K562 (cell line): ENCODE data around the gene TEX22. TPM values are rescaled to one million over a fixed set of nuclear protein-coding genes. Genes with fewer than 3 reads are reported as not detected.

Experiments used
- BCOR ChIP-seq: fragments of 450-650 bp; IDR thresholded peaks from 2 replicates; pipeline ENCODE4 v1.6.1; 2016
- CSDE1 ChIP-seq, 2 experiments: fragments of 450-650 bp; IDR thresholded peaks; 2 replicates each; pipeline ENCODE4 v1.6.1; 2016; ENCODE audit warnings: mild to moderate bottlenecking in 1 of 2
- CTBP1 ChIP-seq: fragments of 450-650 bp; IDR thresholded peaks from 2 replicates; pipeline ENCODE4 v1.6.1; 2016; ENCODE audit warnings: borderline replicate concordance
- DMBX1 ChIP-seq: fragments of 250-450 bp; sonication (Bioruptor Pico); IDR thresholded peaks from 2 replicates; pipeline ENCODE4 v1.8.0; 2022; ENCODE audit warnings: inconsistent platforms, mild to moderate bottlenecking, moderate library complexity, borderline replicate concordance
- EWSR1 ChIP-seq: fragments of 450-650 bp; IDR thresholded peaks from 2 replicates; pipeline ENCODE4 v1.6.1; 2018; ENCODE audit warnings: borderline replicate concordance, mild to moderate bottlenecking, low read depth, moderate library complexity; ENCODE audit not compliant: partially characterized antibody
- FOXJ3 ChIP-seq: sonication (generic); formaldehyde crosslinking; IDR thresholded peaks from 2 replicates; pipeline ENCODE4 v1.4.0; 2020; ENCODE audit warnings: mild to moderate bottlenecking, missing genetic modification reagents
- HDGF ChIP-seq: fragments of 450-650 bp; IDR thresholded peaks from 2 replicates; pipeline ENCODE4 v1.6.1; 2016
- JUNB ChIP-seq: fragments of 450-650 bp; formaldehyde crosslinking; conservative IDR thresholded peaks from 2 replicates; pipeline ENCODE4 v1.4.0; 2020; ENCODE audit warnings: mild to moderate bottlenecking
- MBD2 ChIP-seq: sonication (generic); IDR thresholded peaks from 2 replicates; pipeline ENCODE4 v1.6.1; 2016; ENCODE audit warnings: low read depth, borderline replicate concordance
- POLR2B ChIP-seq: fragments of 450-650 bp; IDR thresholded peaks from 2 replicates; pipeline ENCODE4 v1.6.1; 2018; ENCODE audit warnings: low read depth; ENCODE audit not compliant: partially characterized antibody
- POLR2G ChIP-seq: fragments of 200-400 bp; formaldehyde crosslinking; IDR thresholded peaks from 2 replicates; pipeline ENCODE4 v1.6.1; 2017; ENCODE audit warnings: low read depth, mild to moderate bottlenecking, antibody characterized with exemption, low read length, moderate library complexity
- SRSF3 ChIP-seq: fragments of 200-400 bp; formaldehyde crosslinking; IDR thresholded peaks from 2 replicates; pipeline ENCODE4 v1.6.1; 2016; ENCODE audit warnings: mild to moderate bottlenecking, low read length, moderate library complexity; ENCODE audit not compliant: insufficient read depth
- SUPT5H ChIP-seq: fragments of 450-650 bp; IDR thresholded peaks from 2 replicates; pipeline ENCODE4 v1.6.1; 2016
- TOE1 ChIP-seq, 2 experiments: fragments of 450-650 bp in 1 of 2; sonication (generic) in 1 of 2; formaldehyde crosslinking in 1 of 2; IDR thresholded peaks; 2 replicates each; pipeline versions ENCODE4 v1.7.1 to v1.8.0; 2016 to 2022; ENCODE audit warnings: borderline replicate concordance in 2 of 2, mild to moderate bottlenecking in 2 of 2, antibody characterized with exemption in 1 of 2, inconsistent platforms in 1 of 2, low read depth in 1 of 2, missing genetic modification reagents in 1 of 2, moderate library complexity in 1 of 2
- ZFX ChIP-seq: sonication (generic); formaldehyde crosslinking; IDR thresholded peaks from 2 replicates; pipeline ENCODE4 v1.8.0; 2022; ENCODE audit warnings: mild to moderate bottlenecking, missing genetic modification reagents, moderate library complexity
- ZNF431 ChIP-seq: sonication (generic); formaldehyde crosslinking; IDR thresholded peaks from 2 replicates; pipeline ENCODE4 v1.8.0; 2022; ENCODE audit warnings: mild to moderate bottlenecking, missing genetic modification reagents
- ZNF75A ChIP-seq: fragments of 450-650 bp; formaldehyde crosslinking; IDR thresholded peaks from 2 replicates; pipeline ENCODE4 v1.4.0; 2020; ENCODE audit warnings: mild to moderate bottlenecking
- ZNF76 ChIP-seq: fragments of 250-450 bp; sonication (Bioruptor Pico); IDR thresholded peaks from 2 replicates; pipeline ENCODE4 v1.4.0; 2020; ENCODE audit warnings: mild to moderate bottlenecking, moderate library complexity, borderline replicate concordance
- ZNF77 ChIP-seq: fragments of 250-450 bp; sonication (Bioruptor Pico); IDR thresholded peaks from 2 replicates; pipeline ENCODE4 v1.5.0; 2020
- polyA plus RNA-seq, 8 experiments: library from polyadenylated mRNA; depleted of rRNA in 4 of 8; stranded (reverse) in 5 of 8; unstranded in 3 of 8; fragments of >200 nt; fragmentation: Nextera tagmentation in 2 of 8; fragmentation: Illumina TruSeq in 1 of 8; extraction: Ambion mirVana in 2 of 8; extraction: Trizol in 1 of 8; gene quantifications; 2 replicates each; pipeline versions ENCODE4 v1.2.1 to v1.2.3, GENCODE V29; 2011 to 2014; ENCODE audit warnings: inconsistent platforms in 1 of 8, missing spikeins in 1 of 8
- total RNA-seq, 7 experiments: library from RNA; depleted of rRNA in 6 of 7; stranded (reverse); fragments of >200 nt in 6 of 7; fragmentation: Illumina TruSeq in 2 of 7; extraction: Trizol in 2 of 7; gene quantifications; 2 replicates each; pipeline versions ENCODE4 v1.2.1 to v1.2.3, GENCODE V29; 2011 to 2021; ENCODE audit warnings: low replicate concordance in 1 of 7
- TF ChIP-seq, protein P1 (sequence below): fragments of 450-650 bp; formaldehyde crosslinking; IDR thresholded peaks from 2 replicates; pipeline ENCODE4 v1.4.0; 2020; ENCODE audit warnings: mild to moderate bottlenecking, moderate library complexity
- TF ChIP-seq, protein P2 (sequence below): fragments of 450-650 bp; formaldehyde crosslinking; IDR thresholded peaks from 2 replicates; pipeline ENCODE4 v1.4.0; 2020; ENCODE audit warnings: mild to moderate bottlenecking, moderate library complexity
- TF ChIP-seq, protein P3 (sequence below): sonication (generic); formaldehyde crosslinking; IDR thresholded peaks from 2 replicates; pipeline ENCODE4 v1.8.1; 2023; ENCODE audit warnings: mild to moderate bottlenecking, missing genetic modification reagents
- TF ChIP-seq, protein P4 (sequence below), 2 experiments: fragments of 250-450 bp in 1 of 2; fragments of 450-650 bp in 1 of 2; sonication (Bioruptor Pico) in 1 of 2; IDR thresholded peaks; 2 replicates each; pipeline versions ENCODE4 v1.6.1 to v1.8.0; 2016 to 2021; ENCODE audit warnings: mild to moderate bottlenecking in 2 of 2, moderate library complexity in 2 of 2, missing compliant biosample characterization in 1 of 2, missing genetic modification characterization in 1 of 2

Gene TEX22
- total and polyA plus RNA-seq, 9 of the 15 experiments (the other 6 are each of a cell fraction or from before 2014, with no cell fraction given): 0.04 to 1.7 (median 0.23) TPM; not detected in 2

DNA sequence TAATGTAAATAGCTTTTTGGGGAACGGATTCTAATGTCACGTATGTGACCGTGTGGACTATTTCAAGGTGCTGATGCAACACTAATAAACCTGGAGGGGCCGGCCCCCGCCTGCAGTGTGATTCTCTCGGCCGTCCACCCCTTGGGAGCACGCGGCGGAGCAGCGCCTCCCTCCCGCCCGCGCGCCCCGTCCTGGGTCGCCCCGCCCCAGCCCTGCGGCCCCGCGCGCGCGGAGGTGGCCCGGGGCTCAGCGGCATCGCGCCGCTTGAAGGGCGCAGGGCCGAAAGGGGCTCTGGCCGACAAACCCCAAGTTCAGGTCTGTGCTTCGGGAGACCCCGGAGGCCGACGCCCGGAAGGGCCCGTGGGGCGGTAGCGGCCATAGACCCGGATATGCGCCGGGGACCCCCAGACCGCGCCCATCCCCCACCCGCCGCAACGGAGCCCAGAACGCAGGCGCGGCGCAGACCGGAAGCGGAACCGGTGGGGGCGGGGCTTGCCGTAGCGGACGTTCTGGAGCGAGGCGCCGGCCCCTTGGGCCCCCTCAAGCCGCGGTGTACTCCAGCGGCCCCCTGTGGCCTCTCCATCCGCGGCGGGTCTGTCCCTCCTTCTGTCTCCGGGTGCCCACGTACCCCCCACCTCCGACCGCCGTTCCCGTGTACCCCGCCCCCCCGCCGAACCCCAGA lies at the start of gene TEX22 (continued):
- TF ChIP-seq SRSF3 (no peak), CSDE1 (IDR thresholded peaks at IDR 0.05) (no peak), MBD2 (no peak), TOE1 (IDR thresholded peaks at IDR 0.05; ENCODE audit: borderline replicate concordance) (no peak), TOE1 (CRISPR knock-in tag; IDR thresholded peaks at IDR 0.05; ENCODE audit: borderline replicate concordance, low read depth) (no peak), ZNF75A (CRISPR knock-in tag) (no peak), FOXJ3 (no peak), SUPT5H (peak; percentile 54), ZFX (peak; percentile 57; the same call in 1 of the 2 replicates), ZNF77 (no peak), HDGF (no peak), ZNF431 (CRISPR knock-in tag) (no peak), EWSR1 (no peak), BCOR (no peak), ZNF76 (no peak), DMBX1 (peak; percentile 56; the same call in 1 of the 2 replicates), CTBP1 (peak; percentile 67; the same call in 1 of the 2 replicates), POLR2G (peak; percentile 83), POLR2B (peak; percentile 56), JUNB (no peak)
- TF ChIP-seq, protein P1, sequence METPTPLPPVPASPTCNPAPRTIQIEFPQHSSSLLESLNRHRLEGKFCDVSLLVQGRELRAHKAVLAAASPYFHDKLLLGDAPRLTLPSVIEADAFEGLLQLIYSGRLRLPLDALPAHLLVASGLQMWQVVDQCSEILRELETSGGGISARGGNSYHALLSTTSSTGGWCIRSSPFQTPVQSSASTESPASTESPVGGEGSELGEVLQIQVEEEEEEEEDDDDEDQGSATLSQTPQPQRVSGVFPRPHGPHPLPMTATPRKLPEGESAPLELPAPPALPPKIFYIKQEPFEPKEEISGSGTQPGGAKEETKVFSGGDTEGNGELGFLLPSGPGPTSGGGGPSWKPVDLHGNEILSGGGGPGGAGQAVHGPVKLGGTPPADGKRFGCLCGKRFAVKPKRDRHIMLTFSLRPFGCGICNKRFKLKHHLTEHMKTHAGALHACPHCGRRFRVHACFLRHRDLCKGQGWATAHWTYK (CRISPR knock-in tag): no peak
- TF ChIP-seq, protein P2, sequence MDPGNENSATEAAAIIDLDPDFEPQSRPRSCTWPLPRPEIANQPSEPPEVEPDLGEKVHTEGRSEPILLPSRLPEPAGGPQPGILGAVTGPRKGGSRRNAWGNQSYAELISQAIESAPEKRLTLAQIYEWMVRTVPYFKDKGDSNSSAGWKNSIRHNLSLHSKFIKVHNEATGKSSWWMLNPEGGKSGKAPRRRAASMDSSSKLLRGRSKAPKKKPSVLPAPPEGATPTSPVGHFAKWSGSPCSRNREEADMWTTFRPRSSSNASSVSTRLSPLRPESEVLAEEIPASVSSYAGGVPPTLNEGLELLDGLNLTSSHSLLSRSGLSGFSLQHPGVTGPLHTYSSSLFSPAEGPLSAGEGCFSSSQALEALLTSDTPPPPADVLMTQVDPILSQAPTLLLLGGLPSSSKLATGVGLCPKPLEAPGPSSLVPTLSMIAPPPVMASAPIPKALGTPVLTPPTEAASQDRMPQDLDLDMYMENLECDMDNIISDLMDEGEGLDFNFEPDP (CRISPR knock-in tag): no peak
- TF ChIP-seq, protein P3, sequence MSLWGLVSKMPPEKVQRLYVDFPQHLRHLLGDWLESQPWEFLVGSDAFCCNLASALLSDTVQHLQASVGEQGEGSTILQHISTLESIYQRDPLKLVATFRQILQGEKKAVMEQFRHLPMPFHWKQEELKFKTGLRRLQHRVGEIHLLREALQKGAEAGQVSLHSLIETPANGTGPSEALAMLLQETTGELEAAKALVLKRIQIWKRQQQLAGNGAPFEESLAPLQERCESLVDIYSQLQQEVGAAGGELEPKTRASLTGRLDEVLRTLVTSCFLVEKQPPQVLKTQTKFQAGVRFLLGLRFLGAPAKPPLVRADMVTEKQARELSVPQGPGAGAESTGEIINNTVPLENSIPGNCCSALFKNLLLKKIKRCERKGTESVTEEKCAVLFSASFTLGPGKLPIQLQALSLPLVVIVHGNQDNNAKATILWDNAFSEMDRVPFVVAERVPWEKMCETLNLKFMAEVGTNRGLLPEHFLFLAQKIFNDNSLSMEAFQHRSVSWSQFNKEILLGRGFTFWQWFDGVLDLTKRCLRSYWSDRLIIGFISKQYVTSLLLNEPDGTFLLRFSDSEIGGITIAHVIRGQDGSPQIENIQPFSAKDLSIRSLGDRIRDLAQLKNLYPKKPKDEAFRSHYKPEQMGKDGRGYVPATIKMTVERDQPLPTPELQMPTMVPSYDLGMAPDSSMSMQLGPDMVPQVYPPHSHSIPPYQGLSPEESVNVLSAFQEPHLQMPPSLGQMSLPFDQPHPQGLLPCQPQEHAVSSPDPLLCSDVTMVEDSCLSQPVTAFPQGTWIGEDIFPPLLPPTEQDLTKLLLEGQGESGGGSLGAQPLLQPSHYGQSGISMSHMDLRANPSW (CRISPR knock-in tag): no peak
- TF ChIP-seq, protein P4, sequence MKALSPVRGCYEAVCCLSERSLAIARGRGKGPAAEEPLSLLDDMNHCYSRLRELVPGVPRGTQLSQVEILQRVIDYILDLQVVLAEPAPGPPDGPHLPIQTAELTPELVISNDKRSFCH (CRISPR knock-in tag; IDR thresholded peaks at IDR 0.05): no peak
- TF ChIP-seq, protein P4 (tag; IDR thresholded peaks at IDR 0.05): peak; percentile 51; the same call in 1 of the 2 replicates
